ENCODE measurements around the gene CLCN1.

DNA sequence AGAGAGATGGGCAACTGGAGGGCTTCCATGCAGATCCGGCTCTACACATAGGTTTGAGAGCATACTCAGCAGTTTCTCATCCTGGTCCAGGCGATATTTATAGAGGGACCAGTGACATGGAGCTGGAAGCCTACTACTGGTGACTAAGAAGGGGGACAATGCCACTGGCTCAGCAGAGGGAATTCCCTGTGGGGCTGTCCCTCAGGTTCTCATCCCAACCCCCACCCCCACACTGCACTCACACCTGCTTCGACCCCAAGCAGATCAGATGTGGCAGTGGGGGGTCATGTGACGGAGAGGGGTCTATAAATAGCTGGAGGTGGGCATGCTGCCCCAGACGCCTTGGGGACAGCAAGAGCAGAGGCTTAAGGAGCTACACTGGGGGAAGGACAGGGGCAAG lies at the start of gene CLCN1:
- TF ChIP-seq POLR2AphosphoS5 (IDR thresholded peaks at IDR 0.05; ENCODE audit: low read depth), result no peak
- TF ChIP-seq, protein P1, sequence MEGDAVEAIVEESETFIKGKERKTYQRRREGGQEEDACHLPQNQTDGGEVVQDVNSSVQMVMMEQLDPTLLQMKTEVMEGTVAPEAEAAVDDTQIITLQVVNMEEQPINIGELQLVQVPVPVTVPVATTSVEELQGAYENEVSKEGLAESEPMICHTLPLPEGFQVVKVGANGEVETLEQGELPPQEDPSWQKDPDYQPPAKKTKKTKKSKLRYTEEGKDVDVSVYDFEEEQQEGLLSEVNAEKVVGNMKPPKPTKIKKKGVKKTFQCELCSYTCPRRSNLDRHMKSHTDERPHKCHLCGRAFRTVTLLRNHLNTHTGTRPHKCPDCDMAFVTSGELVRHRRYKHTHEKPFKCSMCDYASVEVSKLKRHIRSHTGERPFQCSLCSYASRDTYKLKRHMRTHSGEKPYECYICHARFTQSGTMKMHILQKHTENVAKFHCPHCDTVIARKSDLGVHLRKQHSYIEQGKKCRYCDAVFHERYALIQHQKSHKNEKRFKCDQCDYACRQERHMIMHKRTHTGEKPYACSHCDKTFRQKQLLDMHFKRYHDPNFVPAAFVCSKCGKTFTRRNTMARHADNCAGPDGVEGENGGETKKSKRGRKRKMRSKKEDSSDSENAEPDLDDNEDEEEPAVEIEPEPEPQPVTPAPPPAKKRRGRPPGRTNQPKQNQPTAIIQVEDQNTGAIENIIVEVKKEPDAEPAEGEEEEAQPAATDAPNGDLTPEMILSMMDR (IDR thresholded peaks at IDR 0.05; ENCODE audit: insufficient read depth, low read length), result no peak
- TF ChIP-seq, protein P2, sequence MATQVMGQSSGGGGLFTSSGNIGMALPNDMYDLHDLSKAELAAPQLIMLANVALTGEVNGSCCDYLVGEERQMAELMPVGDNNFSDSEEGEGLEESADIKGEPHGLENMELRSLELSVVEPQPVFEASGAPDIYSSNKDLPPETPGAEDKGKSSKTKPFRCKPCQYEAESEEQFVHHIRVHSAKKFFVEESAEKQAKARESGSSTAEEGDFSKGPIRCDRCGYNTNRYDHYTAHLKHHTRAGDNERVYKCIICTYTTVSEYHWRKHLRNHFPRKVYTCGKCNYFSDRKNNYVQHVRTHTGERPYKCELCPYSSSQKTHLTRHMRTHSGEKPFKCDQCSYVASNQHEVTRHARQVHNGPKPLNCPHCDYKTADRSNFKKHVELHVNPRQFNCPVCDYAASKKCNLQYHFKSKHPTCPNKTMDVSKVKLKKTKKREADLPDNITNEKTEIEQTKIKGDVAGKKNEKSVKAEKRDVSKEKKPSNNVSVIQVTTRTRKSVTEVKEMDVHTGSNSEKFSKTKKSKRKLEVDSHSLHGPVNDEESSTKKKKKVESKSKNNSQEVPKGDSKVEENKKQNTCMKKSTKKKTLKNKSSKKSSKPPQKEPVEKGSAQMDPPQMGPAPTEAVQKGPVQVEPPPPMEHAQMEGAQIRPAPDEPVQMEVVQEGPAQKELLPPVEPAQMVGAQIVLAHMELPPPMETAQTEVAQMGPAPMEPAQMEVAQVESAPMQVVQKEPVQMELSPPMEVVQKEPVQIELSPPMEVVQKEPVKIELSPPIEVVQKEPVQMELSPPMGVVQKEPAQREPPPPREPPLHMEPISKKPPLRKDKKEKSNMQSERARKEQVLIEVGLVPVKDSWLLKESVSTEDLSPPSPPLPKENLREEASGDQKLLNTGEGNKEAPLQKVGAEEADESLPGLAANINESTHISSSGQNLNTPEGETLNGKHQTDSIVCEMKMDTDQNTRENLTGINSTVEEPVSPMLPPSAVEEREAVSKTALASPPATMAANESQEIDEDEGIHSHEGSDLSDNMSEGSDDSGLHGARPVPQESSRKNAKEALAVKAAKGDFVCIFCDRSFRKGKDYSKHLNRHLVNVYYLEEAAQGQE (IDR thresholded peaks at IDR 0.05; ENCODE audit: insufficient replicate concordance, low read depth), result no peak

All from HL-60 (cell line).